ENCODE results near the gene SNRPA1. TPM values are rescaled to one million over a fixed set of nuclear protein-coding genes. Genes with fewer than 3 reads are reported as not detected.

SNRPA1 gene
- total and polyA plus RNA-seq, 2 of the 13 experiments (the other 11 are each of a cell fraction or from before 2014, with no cell fraction given), result 41.2 to 108 TPM

DNA sequence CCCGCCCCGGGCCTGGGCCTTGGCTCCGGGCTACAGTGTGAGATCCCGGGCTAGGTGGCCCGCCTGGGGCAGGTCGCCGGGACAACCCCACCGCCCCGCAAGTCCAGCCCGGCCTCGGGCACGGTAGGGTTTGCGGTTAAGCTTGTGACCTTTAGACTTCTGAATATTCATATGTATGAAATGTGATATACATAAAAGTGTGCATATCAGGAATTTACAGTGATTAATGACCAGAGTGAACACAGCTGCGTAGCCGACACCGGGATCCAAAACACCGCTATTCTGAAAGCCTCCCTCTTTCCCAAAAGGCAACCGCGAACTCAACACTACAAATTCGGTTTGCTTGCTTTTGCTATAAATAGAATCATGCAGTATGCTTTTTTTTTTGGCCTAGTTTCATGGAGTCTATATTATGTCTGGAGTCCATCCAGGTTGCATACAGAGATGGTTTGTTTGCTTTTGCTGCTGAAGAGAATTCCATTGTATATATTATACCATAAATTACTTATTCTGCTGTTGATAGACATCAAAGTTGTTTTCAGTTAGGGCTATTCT is 636 bp upstream of the SNRPA1 start:
- peaks cover 0 to 7% of the 10 kb centered on the region in 2 experiments; a peak in 1 of 5 replicates for H3K36me3 ChIP-seq (replicated peaks in 1 of 2; ENCODE audit: control insufficient read depth in 1 of 2, insufficient read depth in 2 of 2, low read length in 2 of 2)
- peak overlapping the region; percentile 66 to 90 (median 77) for H3K4me3 ChIP-seq (replicated peaks in 1 of 3; ENCODE audit: insufficient read depth in 1 of 3, low read depth in 2 of 3, low read length in 3 of 3)
- H4K20me1 ChIP-seq (ENCODE audit: insufficient read depth, low read length), result peaks cover 19% of the 10 kb centered on the region
- H3K27me3 ChIP-seq (ENCODE audit: control insufficient read depth in 1 of 2, insufficient read depth in 2 of 2, low read length in 2 of 2), result no peaks in the 10 kb centered on the region; a peak in 1 of 5 replicates
- H3K9me3 ChIP-seq (ENCODE audit: low read length), result no peaks in the 10 kb centered on the region
- WGBS (ENCODE audit: low lambda C conversion rate), result under 1% methylated on average over 11 of the region's 20 CpGs
- in situ Hi-C loops (cut with HindIII; ENCODE audit: extremely low pct_ligation_motif_present, low pct_unique_long_range_greater_than_20kb) (loop anchor here (10.0 kb wide), 1 partner anchor 199 kb away; no protein-coding TSS in a partner anchor), intact Hi-C loops (cut with micrococcal nuclease; ENCODE audit: unreplicated experiment) (no loop called here)
- FAIRE-seq (no peak), DNase-seq (ENCODE audit: low spot score) (no peak), ATAC-seq (peak; percentile 87)
- no peak overlapping the region for H2AFZ ChIP-seq (ENCODE audit: low read length)
- H3K4me2 ChIP-seq (ENCODE audit: low read depth, low read length), result peak overlapping the region; percentile 89
- POLR2A ChIA-PET, result interaction anchor here (0.6 to 2.1 kb wide), 8 partner anchors 8 to 321 kb away, joined by 3 to 13 read pairs (median 3); no protein-coding TSS in a partner anchor
- H3K9ac ChIP-seq (ENCODE audit: insufficient read depth, low read depth, low read length), result peak overlapping the region; percentile 95
- peaks cover 38% of the 10 kb centered on the region for H3K4me1 ChIP-seq (ENCODE audit: insufficient read depth, low read length)
- BruUV-seq (replicated peaks), result TSS peak; percentile 83
- H3K79me2 ChIP-seq (ENCODE audit: insufficient read depth, low read length), result peaks cover 52% of the 10 kb centered on the region
- CTCF ChIA-PET (ENCODE audit: low intra/inter-chr PET ratio, low total read pairs), result no interaction called here
- peak overlapping the region; percentile 85 for H3K27ac ChIP-seq (ENCODE audit: extremely low read length, insufficient read depth, low read length)
- TF ChIP-seq REL (CRISPR knock-in tag; conservative IDR thresholded peaks at IDR 0.05) (no peak), ZNF691 (CRISPR knock-in tag; IDR thresholded peaks at IDR 0.05; ENCODE audit: borderline replicate concordance, low read depth) (no peak), SPEN (CRISPR knock-in tag; IDR thresholded peaks at IDR 0.05; ENCODE audit: low read depth) (no peak), MAFF (IDR thresholded peaks at IDR 0.05; ENCODE audit: low read depth, low read length) (no peak), ZNF317 (CRISPR knock-in tag; IDR thresholded peaks at IDR 0.05) (0 out of 2 replicates have a peak, but pooled peaks have one; percentile 5), DNMT3B (CRISPR knock-in tag; conservative IDR thresholded peaks at IDR 0.05) (no peak), ZNF7 (CRISPR knock-in tag; IDR thresholded peaks at IDR 0.05) (no peak), CREBL2 (CRISPR knock-in tag; IDR thresholded peaks at IDR 0.05; ENCODE audit: borderline replicate concordance) (no peak), ZNF530 (CRISPR knock-in tag; IDR thresholded peaks at IDR 0.05; ENCODE audit: low read depth) (no peak), ZNF232 (CRISPR knock-in tag; IDR thresholded peaks at IDR 0.05; ENCODE audit: borderline replicate concordance) (no peak), ARID5B (CRISPR knock-in tag; IDR thresholded peaks at IDR 0.05) (no peak), IRX3 (CRISPR knock-in tag; IDR thresholded peaks at IDR 0.05; ENCODE audit: borderline replicate concordance, low read depth) (no peak), HNF4A (CRISPR knock-in tag; IDR thresholded peaks at IDR 0.05) (no peak), KDM1A (CRISPR knock-in tag; IDR thresholded peaks at IDR 0.05) (no peak)
- TF ChIP-seq, protein P1, sequence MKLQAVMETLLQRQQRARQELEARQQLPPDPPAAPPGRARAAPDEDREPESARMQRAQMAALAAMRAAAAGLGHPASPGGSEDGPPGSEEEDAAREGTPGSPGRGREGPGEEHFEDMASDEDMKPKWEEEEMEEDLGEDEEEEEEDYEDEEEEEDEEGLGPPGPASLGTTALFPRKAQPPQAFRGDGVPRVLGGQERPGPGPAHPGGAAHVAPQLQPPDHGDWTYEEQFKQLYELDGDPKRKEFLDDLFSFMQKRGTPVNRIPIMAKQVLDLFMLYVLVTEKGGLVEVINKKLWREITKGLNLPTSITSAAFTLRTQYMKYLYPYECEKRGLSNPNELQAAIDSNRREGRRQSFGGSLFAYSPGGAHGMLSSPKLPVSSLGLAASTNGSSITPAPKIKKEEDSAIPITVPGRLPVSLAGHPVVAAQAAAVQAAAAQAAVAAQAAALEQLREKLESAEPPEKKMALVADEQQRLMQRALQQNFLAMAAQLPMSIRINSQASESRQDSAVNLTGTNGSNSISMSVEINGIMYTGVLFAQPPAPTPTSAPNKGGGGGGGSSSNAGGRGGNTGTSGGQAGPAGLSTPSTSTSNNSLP (IDR thresholded peaks at IDR 0.05; ENCODE audit: low read depth, low read length), result 0 out of 2 replicates have a peak, but pooled peaks have one; percentile 17
- TF ChIP-seq, protein P2, sequence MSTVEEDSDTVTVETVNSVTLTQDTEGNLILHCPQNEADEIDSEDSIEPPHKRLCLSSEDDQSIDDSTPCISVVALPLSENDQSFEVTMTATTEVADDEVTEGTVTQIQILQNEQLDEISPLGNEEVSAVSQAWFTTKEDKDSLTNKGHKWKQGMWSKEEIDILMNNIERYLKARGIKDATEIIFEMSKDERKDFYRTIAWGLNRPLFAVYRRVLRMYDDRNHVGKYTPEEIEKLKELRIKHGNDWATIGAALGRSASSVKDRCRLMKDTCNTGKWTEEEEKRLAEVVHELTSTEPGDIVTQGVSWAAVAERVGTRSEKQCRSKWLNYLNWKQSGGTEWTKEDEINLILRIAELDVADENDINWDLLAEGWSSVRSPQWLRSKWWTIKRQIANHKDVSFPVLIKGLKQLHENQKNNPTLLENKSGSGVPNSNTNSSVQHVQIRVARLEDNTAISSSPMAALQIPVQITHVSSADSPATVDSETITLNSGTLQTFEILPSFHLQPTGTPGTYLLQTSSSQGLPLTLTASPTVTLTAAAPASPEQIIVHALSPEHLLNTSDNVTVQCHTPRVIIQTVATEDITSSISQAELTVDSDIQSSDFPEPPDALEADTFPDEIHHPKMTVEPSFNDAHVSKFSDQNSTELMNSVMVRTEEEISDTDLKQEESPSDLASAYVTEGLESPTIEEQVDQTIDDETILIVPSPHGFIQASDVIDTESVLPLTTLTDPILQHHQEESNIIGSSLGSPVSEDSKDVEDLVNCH (CRISPR knock-in tag; IDR thresholded peaks at IDR 0.05), result no peak

All from HepG2 (cell line).